Activated gamma-delta T cell (primary cell): ENCODE results near the gene FCRL4.

Experiments used
- DNase-seq: peaks from one replicate; lab custom pipeline; 2025; lab: John Stamatoyannopoulos, UW
- total RNA-seq, 2 donors: gene quantifications; one replicate each; lab custom pipeline; 2026; lab: John Stamatoyannopoulos, UW

Gene FCRL4
- total RNA-seq = 0 to 0.05 reads per million in 2 donors

DNA sequence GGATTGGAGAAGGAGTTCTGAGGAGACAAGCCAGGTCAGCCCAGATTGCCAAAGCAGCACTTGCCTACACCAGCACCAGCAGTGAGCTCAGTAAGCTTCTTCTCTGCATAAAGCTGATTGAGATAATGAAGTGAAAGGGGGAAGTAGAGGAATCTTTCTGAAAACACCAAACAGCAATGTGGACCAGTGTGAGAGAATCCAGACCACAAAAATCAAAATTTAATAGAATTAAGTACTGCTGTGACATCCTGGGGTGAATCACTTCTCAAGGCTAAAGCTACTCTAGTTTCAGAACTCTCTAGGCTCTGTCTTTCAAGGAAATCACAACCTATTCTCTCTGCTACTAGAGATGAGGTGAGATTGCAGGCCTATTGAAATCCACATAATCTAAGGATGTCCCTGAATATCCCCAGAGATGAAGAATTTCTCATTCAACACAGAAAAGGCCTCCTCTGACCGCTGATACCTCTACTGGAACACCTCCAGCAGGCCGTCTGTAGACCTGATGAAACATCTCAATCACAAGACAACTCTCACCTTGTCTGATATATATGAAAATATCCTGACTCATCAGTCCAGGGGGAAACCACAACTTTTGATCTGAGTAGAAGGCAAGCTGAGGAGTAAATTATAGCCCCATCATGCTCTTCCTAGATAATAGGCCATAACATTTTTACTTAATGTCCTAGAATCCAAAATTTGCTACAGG is at the start of gene FCRL4:
FCRL4 (minus strand) TSS at position 127 of the 709 bp plus-strand sequence. CDS start 141 bp downstream, outside the sequence.
- no peak for DNase-seq

DNA sequence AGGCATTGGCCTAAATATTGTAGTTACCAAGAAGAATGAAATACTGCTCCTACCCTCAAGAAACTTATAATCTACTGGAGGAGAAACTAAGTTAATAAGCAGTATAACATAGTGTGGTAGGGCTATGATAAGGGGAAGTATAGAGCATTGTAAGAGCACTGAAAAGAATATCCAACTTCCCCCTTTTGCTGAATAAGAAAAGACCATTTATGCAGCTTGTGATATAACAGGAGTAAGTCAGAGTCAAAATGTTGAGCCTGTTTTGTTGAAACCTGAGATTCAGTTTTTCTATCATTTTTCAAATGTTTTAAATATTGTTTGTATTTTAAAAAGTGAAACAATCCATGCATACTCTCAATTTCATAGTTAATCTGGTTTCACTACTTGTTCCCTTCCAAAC is 48.3 kb upstream of the FCRL4 start:
- DNase-seq = no peak

DNA sequence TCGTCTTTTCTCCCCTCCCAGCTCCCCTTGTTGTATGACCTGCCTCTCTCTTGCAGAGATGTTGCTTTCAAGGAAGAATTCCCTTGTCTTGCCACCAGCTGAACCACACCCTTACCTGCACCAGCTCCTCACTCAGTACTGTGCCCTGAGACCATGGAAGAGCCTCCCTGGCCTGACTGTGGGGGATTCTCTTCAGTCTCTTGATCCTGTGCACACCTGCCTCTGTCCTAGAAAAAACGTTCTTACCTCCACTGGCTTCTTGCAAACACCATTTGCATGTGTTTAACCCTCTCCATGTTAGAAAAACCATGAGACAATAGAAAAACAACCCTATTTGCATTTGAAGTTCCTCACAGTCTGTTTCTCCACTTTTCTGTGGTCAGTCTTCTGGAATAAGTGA is 43.3 kb upstream of the FCRL4 start:
- DNase-seq = no peak

GRCh38 chr1:157639800-157640199 is 41.9 kb upstream of the FCRL4 start:
- no peak for DNase-seq

DNA sequence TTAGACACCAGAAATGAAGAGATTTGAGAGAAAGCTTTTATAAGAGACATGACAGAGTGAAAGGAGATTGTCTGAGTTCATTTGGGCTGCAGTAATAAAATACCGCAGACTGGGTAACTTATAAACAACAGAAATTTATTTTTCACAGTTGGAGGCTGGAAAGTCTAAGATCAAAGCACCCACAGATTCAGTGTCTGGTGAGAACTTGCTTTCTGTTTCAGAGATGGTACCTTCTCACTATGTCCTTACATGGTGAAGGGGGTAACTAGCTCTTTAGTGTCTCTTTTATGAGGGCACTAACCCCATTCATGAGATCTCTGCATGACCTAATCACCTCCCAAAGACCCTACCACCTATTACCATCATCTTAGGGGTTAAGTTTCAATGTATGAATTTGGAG is 30.9 kb upstream of the FCRL4 start:
- DNase-seq = no peak

GRCh38 chr1:157626099-157626498 is 28.2 kb upstream of the FCRL4 start:
- DNase-seq = no peak

GRCh38 chr1:157624471-157624870 is 26.6 kb upstream of the FCRL4 start:
- DNase-seq = no peak

DNA sequence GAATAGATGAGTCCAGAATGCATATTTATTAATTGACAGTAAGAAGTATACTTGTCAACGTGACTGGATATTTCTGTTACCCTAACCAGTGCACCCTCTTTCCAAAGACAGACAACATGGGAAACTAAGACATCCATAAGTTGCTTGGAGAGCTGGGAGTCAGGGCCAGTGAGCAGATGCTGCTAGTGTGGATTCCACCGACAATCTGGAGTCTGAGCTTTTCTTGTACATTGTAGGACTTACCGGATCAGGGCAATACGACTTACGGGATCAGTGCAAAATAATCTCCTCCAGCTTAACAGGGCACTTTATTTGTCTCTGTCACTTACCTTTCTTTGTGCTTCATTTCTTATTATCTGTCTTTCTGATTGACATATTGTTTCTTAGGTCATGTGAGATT is 24.6 kb upstream of the FCRL4 start:
- DNase-seq = no peak

DNA sequence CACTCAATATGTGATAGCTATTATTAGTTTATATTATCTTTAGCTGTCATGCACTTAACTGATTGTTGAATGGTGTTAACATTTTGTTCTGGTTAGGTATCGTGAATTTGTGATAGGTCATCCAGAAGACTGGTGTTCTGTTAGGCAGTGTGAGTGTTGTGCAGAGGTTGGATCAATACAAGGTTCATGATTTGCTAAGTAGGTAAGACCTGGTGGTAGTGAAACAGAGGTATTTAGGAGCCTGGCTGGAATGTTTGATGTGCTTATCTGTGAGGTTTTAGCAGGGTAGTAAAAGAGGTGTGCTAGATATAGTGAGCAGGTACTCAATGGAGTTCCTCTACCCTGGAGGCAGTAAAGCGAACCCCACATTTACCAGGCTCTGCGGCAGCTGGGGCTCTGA is 20.3 kb upstream of the FCRL4 start:
- DNase-seq = no peak

GRCh38 chr1:157600236-157600635 is 2.4 kb upstream of the FCRL4 start:
- DNase-seq = no peak

DNA sequence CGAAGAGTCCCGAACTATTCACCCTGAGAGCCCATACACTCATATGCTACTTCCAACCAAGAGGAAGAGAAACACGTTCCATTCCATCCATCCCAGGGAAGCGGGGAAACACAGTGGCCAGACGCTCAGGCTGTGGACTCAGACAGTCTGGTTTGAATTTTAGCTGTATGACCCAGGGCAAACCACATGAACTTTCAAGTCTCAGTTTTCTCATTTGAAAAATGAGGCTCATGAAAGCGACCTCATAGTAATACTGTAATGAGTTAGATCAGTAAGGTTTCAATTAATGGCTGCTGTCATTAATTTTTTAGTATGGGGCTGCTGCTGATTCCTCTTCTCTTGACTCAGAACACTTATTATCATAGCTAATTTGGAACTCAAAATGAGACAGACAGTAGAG is 1.5 kb downstream of the FCRL4 start:
- DNase-seq = no peak

GRCh38 chr1:157595356-157595755 is 2.5 kb downstream of the FCRL4 start:
- no peak for DNase-seq

DNA sequence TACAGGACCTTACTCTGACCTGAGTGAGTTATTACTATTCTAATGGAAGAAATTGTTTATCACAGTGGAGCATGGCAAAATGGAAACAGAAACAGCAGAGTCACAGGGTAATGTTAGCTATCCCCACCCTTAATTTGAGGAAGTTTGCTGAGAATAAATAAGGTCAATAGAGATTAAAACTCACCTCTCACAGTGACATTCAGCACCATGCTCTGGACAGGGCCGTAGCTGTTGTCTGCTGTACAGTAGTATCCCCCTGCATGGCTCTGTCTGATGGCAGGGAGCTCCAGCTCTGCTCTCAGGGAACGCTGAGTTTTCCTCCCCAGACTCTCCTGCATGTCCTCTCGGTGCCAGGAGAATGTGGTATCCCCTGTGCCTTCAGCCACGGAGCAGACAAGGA is 11.9 kb downstream of the FCRL4 start:
- DNase-seq = no peak

DNA sequence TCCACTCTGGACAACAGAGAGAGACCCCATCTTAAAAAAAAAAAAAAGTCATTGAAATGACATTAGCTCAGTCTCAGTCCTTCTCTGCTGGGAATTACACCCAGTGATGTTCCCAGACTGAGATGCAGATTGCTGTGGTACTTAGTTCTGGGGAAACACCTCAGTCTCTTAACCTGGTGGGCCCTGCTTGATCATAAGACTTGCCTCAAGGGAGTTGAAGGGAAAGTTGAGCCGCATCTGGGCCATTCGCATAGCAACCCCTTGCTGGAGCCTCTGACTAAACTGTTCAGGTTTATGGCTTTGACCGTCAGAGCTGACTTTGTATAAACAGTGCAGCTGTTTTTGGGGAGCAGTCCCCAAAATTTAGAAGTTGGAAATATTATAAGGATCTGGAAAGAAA is 13.4 kb downstream of the FCRL4 start:
- no peak for DNase-seq

DNA sequence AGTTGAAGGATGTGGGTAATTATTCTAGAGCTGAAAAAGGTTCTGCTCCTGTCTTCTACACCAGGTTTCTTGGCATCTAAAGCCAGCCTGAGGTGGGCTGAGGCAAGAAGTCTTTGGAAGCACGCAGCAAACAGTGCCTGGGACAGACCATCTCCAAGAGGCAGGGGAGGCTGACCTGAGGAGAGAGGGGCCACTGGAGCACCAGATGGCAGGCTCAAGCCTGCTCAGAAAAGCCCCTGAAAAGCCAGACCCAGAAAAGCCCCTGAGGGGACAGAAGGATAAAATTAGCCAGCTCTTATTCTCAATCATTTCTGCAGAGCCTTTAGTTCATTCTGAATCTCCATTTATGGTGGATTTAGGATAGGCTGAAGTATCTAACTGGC is 17.1 kb downstream of the FCRL4 start:
- no peak for DNase-seq

DNA sequence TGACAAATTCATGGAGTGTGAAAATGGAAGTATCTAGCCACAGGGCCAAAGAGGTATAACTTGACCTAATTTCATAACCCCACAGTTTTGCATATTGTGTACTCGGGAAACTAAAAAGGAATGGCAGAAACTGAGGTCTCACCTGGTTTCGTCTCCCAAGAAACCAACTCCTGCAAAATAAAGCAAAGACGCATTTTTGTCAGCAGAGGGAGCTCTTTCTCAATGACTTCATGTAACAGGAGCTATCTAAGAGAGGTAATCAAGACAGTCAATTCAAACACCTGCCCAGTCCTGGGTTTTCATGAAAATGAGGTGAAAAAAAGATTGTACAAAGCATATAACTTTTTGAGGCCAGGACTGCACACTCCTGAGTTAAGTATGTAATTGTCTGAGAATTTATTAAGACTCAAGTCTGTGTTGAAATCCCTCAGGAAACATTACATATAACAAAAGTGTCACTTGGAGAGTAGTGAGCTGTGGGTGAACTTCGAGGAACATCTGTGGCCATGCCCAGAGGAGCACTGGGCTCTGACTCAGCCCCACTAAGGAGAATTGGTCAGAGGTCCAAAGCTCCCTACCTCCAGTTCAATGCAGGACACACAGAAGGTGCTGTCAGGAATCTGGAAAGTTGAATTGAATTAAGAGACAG is 17.6 kb downstream of the FCRL4 start:
- no peak for DNase-seq

- DNase-seq = no peak
Measured at GRCh38 chr1:157577420-157577819, 20.5 kb downstream of the FCRL4 start.

DNA sequence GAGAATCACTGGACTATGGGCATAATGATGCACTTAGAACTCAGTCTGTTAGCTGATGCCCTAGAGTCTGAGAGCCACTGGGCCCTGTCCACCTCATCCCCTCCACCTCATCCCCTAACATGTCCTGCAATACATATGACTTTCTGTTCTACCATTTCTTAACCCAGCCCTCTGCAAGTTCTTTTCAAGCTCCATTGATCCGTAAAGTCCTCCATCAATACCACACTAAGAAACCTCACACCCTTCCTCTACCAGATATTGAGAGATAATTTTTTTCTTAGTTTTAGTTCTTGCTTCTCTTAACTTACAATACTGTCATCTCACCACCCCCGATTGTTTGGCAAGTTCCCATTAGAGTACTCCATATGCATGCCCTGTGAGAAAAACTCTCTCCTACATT is 22.1 kb downstream of the FCRL4 start:
- no peak for DNase-seq

DNA sequence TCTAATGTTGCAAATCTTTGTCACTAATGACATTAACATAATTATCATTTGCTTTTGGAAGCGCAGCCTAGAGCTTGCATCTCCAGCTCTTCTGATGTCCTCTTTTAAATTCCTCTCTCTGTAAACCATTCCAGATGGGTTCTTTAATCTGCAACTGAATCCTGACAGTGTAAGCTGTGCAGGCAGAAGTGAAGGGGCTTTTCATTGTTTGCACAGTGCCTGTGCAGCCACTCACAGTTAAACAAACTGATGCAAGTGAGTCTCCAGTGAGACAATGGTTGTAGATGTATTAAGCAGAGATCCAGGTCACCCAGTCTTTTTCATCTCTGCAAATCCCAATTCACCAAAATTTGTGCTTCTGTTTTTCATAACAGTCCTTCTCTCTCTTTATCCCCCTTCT is 23.0 kb downstream of the FCRL4 start:
- no peak for DNase-seq

- no peak for DNase-seq
Measured at GRCh38 chr1:157566484-157567300, 31.2 kb downstream of the FCRL4 start.

- no peak for DNase-seq
Measured at GRCh38 chr1:157562515-157562914, 35.4 kb downstream of the FCRL4 start.

GRCh38 chr1:157558119-157558518 is 39.8 kb downstream of the FCRL4 start:
- no peak for DNase-seq
